ENCODE measurements around the gene CEPT1.

- TF ChIP-seq CTCF (IDR thresholded peaks at IDR 0.05) (no peak), POLR2A (IDR thresholded peaks at IDR 0.05) (no peak), EP300 (IDR thresholded peaks at IDR 0.05) (no peak)
Measured at GRCh38 chr1:111202366-111202706, 62.3 kb downstream of the CEPT1 start.

Measured in tibial nerve (tissue), 4 donors.